NK-92 treated with Interleukin-12 subunit alpha and Interleukin-12 subunit beta, amount 100 ng/mL, for 24 hours (cell line): ENCODE measurements around the gene SCN3A.

Experiments
- DNase-seq: peaks from one replicate; lab custom pipeline; 2025; lab: John Stamatoyannopoulos, UW

The SCN3A gene

GRCh38 chr2:165056564-165056963, 147.3 kb downstream of the SCN3A start:
- DNase-seq: no peak

- DNase-seq: no peak
These were observed 148.6 kb downstream of the SCN3A start for GRCh38 chr2:165055082-165055851.

GRCh38 chr2:165054652-165055051, 149.2 kb downstream of the SCN3A start:
- DNase-seq: no peak

DNA sequence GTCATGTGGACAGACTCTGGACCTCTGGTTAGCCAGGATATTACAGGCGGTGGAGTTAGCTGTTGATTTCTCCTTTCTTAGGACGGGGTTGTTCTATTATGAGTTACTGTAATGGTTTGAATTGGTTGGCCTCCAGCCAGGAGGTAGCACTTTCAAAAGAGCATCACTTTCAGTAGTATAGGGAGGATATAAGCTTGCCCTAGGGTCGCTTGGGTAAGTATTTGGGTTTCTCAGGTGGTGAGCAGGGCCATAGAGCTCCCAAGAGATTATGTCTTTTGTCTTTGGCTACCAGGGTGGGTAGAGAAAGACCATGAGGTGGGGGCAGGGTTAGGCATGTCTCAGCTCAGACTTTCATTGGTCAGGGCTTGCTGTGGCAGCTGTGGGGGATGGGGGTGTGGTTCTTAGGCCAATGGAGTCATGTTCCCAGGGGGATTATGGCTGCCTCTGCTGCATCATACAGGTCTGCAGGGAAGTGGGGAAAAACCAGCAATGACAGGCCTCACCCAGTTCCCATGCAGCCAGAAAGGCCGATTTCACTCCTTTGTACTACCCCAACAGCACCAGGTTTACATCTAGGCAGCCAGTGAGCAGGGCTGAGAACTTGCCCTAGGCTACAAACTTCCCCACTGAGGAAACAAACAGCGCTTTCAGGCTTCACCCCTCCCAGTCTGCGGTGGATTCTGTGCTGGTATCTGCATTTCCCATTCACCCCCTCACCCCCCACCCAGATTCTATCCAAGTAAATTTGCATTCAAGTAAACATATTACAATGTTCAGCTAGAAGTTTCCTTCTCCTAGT, 159.1 kb downstream of the SCN3A start:
- DNase-seq: no peak
